Ascending aorta (tissue), 2 donors: ENCODE data around the gene BLOC1S6. TPM values are rescaled to one million over a fixed set of nuclear protein-coding genes. Genes with fewer than 3 reads are reported as not detected.

Source experiments
- DNase-seq, 2 donors: peaks; one replicate each; pipeline ENCODE4 v3.0.0-alpha.2; 2019; ENCODE audit warnings: low spot score in 2 of 2
- H3K27ac ChIP-seq, 2 donors: fragments of 200-600 bp; sonication (generic); one replicate each; pipeline ENCODE4 v1.5.1; 2016 to 2017; ENCODE audit warnings: mild to moderate bottlenecking in 1 of 2
- H3K27me3 ChIP-seq: fragments of 200-600 bp; sonication (generic); one replicate; pipeline ENCODE4 v1.5.1; 2017
- H3K36me3 ChIP-seq, 2 donors: fragments of 200-600 bp; sonication (generic); one replicate each; pipeline ENCODE4 v1.5.1; 2016
- H3K4me1 ChIP-seq, 2 donors: fragments of 200-600 bp; sonication (generic); one replicate each; pipeline ENCODE4 v1.5.1; 2016 to 2017; ENCODE audit warnings: mild to moderate bottlenecking in 1 of 2
- H3K4me3 ChIP-seq, 2 donors: fragments of 200-600 bp; sonication (generic); one replicate each; pipeline ENCODE4 v1.5.1; 2016 to 2017; ENCODE audit warnings: mild to moderate bottlenecking in 1 of 2
- H3K9me3 ChIP-seq, 2 donors: fragments of 200-600 bp; sonication (generic); one replicate each; pipeline ENCODE4 v1.5.1; 2016
- CTCF ChIP-seq, 3 experiments: fragments of 200-600 bp in 2 of 3; fragments of 450-650 bp in 1 of 3; sonication (generic) in 2 of 3; IDR thresholded peaks; one replicate each; pipeline ENCODE4 v1.5.1; 2016 to 2019; ENCODE audit warnings: antibody characterized with exemption in 3 of 3, mild to moderate bottlenecking in 1 of 3, moderate library complexity in 1 of 3
- intact Hi-C: fragments of 100-400 bp; cut with DNase I; formaldehyde crosslinking; loops from one replicate; pipeline ENCODE4 v1.15.1; 2023
- total RNA-seq: library from RNA; depleted of rRNA; stranded (reverse); fragments of >200 nt; gene quantifications from one replicate; pipeline ENCODE4 v1.1.0, GENCODE V29; 2016

The BLOC1S6 gene
- 15.4 TPM for total RNA-seq

- Histone ChIP-seq H3K4me1 (peaks cover 3 to 33% of the 10 kb centered on the region in 2 donors), H3K9me3 (no peaks in the 10 kb centered on the region)
Measured at GRCh38 chr15:45587095-45587862, at the start of gene BLOC1S6. Gene BLOC1S6 (plus strand): TSS chr15:45587379. CDS start chr15:45587444, 65 bp downstream.

GRCh38 chr15:45539680-45540079, 47.5 kb upstream of the BLOC1S6 start:
- Histone ChIP-seq H3K27me3 (no peaks in the 10 kb centered on the region), H3K9me3 (no peaks in the 10 kb centered on the region), H3K4me1 (no peaks in the 10 kb centered on the region), H3K27ac (no peak overlapping the region), H3K4me3 (no peak overlapping the region), H3K36me3 (no peaks in the 10 kb centered on the region)
- no peak for TF ChIP-seq CTCF (IDR thresholded peaks at IDR 0.05)
- intact Hi-C loops: no loop called here
- no peak for DNase-seq

More at GRCh38 chr15:45587095-45587862, at the start of gene BLOC1S6:
- no peaks in the 10 kb centered on the region for H3K36me3 ChIP-seq
- intact Hi-C loops: no loop called here
- DNase-seq: peak; percentile 39 to 93
- no peak for TF ChIP-seq CTCF (IDR thresholded peaks at IDR 0.05)
- H3K27me3 ChIP-seq: no peaks in the 10 kb centered on the region
- H3K4me3 ChIP-seq: peak within 1 kb of the TSS; percentile 82 to 92
- peak within 1 kb of the TSS; percentile 97 to 99 for H3K27ac ChIP-seq

GRCh38 chr15:45540531-45540930, 46.6 kb upstream of the BLOC1S6 start:
- Histone ChIP-seq H3K9me3 (no peaks in the 10 kb centered on the region), H3K4me3 (no peak overlapping the region), H3K36me3 (no peaks in the 10 kb centered on the region), H3K27ac (no peak overlapping the region), H3K27me3 (no peaks in the 10 kb centered on the region), H3K4me1 (no peaks in the 10 kb centered on the region)
- intact Hi-C loops: no loop called here
- no peak for DNase-seq
- no peak for TF ChIP-seq CTCF (IDR thresholded peaks at IDR 0.05)

- Histone ChIP-seq H3K4me1 (no peaks in the 10 kb centered on the region), H3K27me3 (no peaks in the 10 kb centered on the region)
- intact Hi-C loops: no loop called here
Measured at GRCh38 chr15:45543051-45543450, 44.1 kb upstream of the BLOC1S6 start.

GRCh38 chr15:45544266-45545023, 42.7 kb upstream of the BLOC1S6 start:
- intact Hi-C loops: no loop called here
- H3K4me1 ChIP-seq: no peaks in the 10 kb centered on the region
- no peaks in the 10 kb centered on the region for H3K9me3 ChIP-seq
- H3K27ac ChIP-seq: no peak overlapping the region
- no peak for TF ChIP-seq CTCF (IDR thresholded peaks at IDR 0.05)
- H3K36me3 ChIP-seq: no peaks in the 10 kb centered on the region
- no peaks in the 10 kb centered on the region for H3K27me3 ChIP-seq
- no peak for DNase-seq
- no peak overlapping the region for H3K4me3 ChIP-seq

More at GRCh38 chr15:45543051-45543450, 44.1 kb upstream of the BLOC1S6 start:
- no peaks in the 10 kb centered on the region for H3K36me3 ChIP-seq
- no peaks in the 10 kb centered on the region for H3K9me3 ChIP-seq
- no peak for TF ChIP-seq CTCF (IDR thresholded peaks at IDR 0.05)
- no peak for DNase-seq
- H3K4me3 ChIP-seq: no peak overlapping the region
- no peak overlapping the region for H3K27ac ChIP-seq
